Measurements from ENCODE around the gene TULP4. TPM values are rescaled to one million over a fixed set of nuclear protein-coding genes. Genes with fewer than 3 reads are reported as not detected.

The TULP4 gene
- total RNA-seq, 1 donor = 131 TPM

DNA sequence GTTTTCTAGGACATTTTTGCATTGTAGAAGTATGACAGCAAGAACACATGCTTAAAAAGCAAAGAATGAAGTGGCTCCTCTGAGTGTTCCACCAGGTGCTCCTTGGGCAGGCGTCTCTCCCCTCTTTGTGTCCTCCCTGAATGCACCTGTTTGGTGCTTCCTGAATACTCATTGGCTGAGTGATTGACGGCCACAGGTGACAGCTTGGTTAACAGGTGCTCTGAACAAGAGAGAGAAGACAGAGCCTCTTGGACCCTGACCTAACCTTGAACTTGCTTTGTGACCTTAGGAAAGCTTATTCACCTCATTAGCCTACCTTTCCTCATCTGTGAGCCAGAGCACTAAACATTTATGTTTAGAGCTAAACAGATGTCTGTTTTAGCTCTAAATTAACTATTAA lies 93.7 kb downstream of the TULP4 start:
- DNase-seq (ENCODE audit: low read depth) = no peak
- TF ChIP-seq, protein P1, sequence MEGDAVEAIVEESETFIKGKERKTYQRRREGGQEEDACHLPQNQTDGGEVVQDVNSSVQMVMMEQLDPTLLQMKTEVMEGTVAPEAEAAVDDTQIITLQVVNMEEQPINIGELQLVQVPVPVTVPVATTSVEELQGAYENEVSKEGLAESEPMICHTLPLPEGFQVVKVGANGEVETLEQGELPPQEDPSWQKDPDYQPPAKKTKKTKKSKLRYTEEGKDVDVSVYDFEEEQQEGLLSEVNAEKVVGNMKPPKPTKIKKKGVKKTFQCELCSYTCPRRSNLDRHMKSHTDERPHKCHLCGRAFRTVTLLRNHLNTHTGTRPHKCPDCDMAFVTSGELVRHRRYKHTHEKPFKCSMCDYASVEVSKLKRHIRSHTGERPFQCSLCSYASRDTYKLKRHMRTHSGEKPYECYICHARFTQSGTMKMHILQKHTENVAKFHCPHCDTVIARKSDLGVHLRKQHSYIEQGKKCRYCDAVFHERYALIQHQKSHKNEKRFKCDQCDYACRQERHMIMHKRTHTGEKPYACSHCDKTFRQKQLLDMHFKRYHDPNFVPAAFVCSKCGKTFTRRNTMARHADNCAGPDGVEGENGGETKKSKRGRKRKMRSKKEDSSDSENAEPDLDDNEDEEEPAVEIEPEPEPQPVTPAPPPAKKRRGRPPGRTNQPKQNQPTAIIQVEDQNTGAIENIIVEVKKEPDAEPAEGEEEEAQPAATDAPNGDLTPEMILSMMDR (IDR thresholded peaks at IDR 0.05; ENCODE audit: insufficient read depth, low read length) = no peak
- H3K4me3 ChIP-seq (ENCODE audit: low read depth, low read length) = no peak overlapping the region

GRCh38 chr6:158406736-158407135 lies 94.5 kb downstream of the TULP4 start:
- TF ChIP-seq, protein P1 (IDR thresholded peaks at IDR 0.05; ENCODE audit: insufficient read depth, low read length) = no peak
- H3K4me3 ChIP-seq (ENCODE audit: low read depth, low read length) = no peak overlapping the region
- no peak for DNase-seq (ENCODE audit: low read depth)

- TF ChIP-seq, protein P1 (IDR thresholded peaks at IDR 0.05; ENCODE audit: insufficient read depth, low read length) = no peak
- H3K4me3 ChIP-seq (ENCODE audit: low read depth, low read length) = no peak overlapping the region
- no peak for DNase-seq (ENCODE audit: low read depth)
These were observed 95.7 kb downstream of the TULP4 start for GRCh38 chr6:158408013-158408412.

GRCh38 chr6:158408552-158409130 lies 96.4 kb downstream of the TULP4 start:
- peak; percentile 91 for DNase-seq (ENCODE audit: low read depth)
- no peak overlapping the region for H3K4me3 ChIP-seq (ENCODE audit: low read depth, low read length)
- TF ChIP-seq, protein P1 (IDR thresholded peaks at IDR 0.05; ENCODE audit: insufficient read depth, low read length) = no peak

- TF ChIP-seq, protein P1 (IDR thresholded peaks at IDR 0.05; ENCODE audit: insufficient read depth, low read length) = no peak
- DNase-seq (ENCODE audit: low read depth) = peak; percentile 78
These were observed 97.2 kb downstream of the TULP4 start for GRCh38 chr6:158409451-158409850.

GRCh38 chr6:158410784-158411183 lies 98.5 kb downstream of the TULP4 start:
- no peak overlapping the region for H3K4me3 ChIP-seq (ENCODE audit: low read depth, low read length)
- DNase-seq (ENCODE audit: low read depth) = no peak

More at GRCh38 chr6:158409451-158409850, 97.2 kb downstream of the TULP4 start:
- H3K4me3 ChIP-seq (ENCODE audit: low read depth, low read length) = no peak overlapping the region

More at GRCh38 chr6:158410784-158411183, 98.5 kb downstream of the TULP4 start:
- TF ChIP-seq, protein P1 (IDR thresholded peaks at IDR 0.05; ENCODE audit: insufficient read depth, low read length) = no peak

Measured in fibroblast of the aortic adventitia (primary cell).